Measurements from ENCODE around the gene IKZF4.
"Not testable (repeated sequence)": the region's sequence is repeated elsewhere in the genome, so short reads cannot be mapped to it uniquely, and the experiment has no call there.

Gene IKZF4

GRCh38 chr12:56001487-56002100 lies 19.2 kb upstream of the IKZF4 start:
- no peak overlapping the region for H3K4me2 ChIP-seq (ENCODE audit: low read depth, low read length, poor library complexity, severe bottlenecking)
- H3K4me3 ChIP-seq (ENCODE audit: insufficient read depth, low read length, poor library complexity, severe bottlenecking) = no peak overlapping the region
- TF ChIP-seq EZH2phosphoT487 (conservative IDR thresholded peaks at IDR 0.05; ENCODE audit: low read length) (no peak), CTCF (IDR thresholded peaks at IDR 0.05; ENCODE audit: insufficient read depth, low read length, poor library complexity, severe bottlenecking) (no peak)
- no peaks in the 10 kb centered on the region for H3K36me3 ChIP-seq (ENCODE audit: low read length)
- no peaks in the 10 kb centered on the region for H4K20me1 ChIP-seq (ENCODE audit: low read depth, low read length)
- no peaks in the 10 kb centered on the region for H3K79me2 ChIP-seq (ENCODE audit: insufficient read depth, low read length)
- H3K9me2 ChIP-seq (replicated peaks; ENCODE audit: insufficient read depth, low read length) = no peaks in the 10 kb centered on the region
- H3K9ac ChIP-seq (ENCODE audit: low read length) = no peak overlapping the region
- no peaks in the 10 kb centered on the region for H3F3A ChIP-seq (ENCODE audit: insufficient read depth)
- H3K9me3 ChIP-seq (ENCODE audit: insufficient read depth, low read length) = no peaks in the 10 kb centered on the region
- H3K27ac ChIP-seq (ENCODE audit: low read depth, low read length) = no peak overlapping the region
- H2AFZ ChIP-seq (ENCODE audit: low read depth, low read length, severe bottlenecking) = no peak overlapping the region
- H3K27me3 ChIP-seq (ENCODE audit: low read length) = no peaks in the 10 kb centered on the region

- H3K79me2 ChIP-seq (ENCODE audit: insufficient read depth, low read length); H3K9me2 ChIP-seq (replicated peaks; ENCODE audit: insufficient read depth, low read length); H3K27me3 ChIP-seq (ENCODE audit: low read length); H2AFZ ChIP-seq (ENCODE audit: low read depth, low read length, severe bottlenecking); H3K4me3 ChIP-seq (ENCODE audit: insufficient read depth, low read length, poor library complexity, severe bottlenecking); H3K4me2 ChIP-seq (ENCODE audit: low read depth, low read length, poor library complexity, severe bottlenecking); H3K9ac ChIP-seq (ENCODE audit: low read length); H3F3A ChIP-seq (ENCODE audit: insufficient read depth); H4K20me1 ChIP-seq (ENCODE audit: low read depth, low read length); H3K36me3 ChIP-seq (ENCODE audit: low read length); H3K27ac ChIP-seq (ENCODE audit: low read depth, low read length); H3K9me3 ChIP-seq (ENCODE audit: insufficient read depth, low read length): not testable (repeated sequence)
These were observed 17.5 kb upstream of the IKZF4 start for GRCh38 chr12:56003376-56003775.

DNA sequence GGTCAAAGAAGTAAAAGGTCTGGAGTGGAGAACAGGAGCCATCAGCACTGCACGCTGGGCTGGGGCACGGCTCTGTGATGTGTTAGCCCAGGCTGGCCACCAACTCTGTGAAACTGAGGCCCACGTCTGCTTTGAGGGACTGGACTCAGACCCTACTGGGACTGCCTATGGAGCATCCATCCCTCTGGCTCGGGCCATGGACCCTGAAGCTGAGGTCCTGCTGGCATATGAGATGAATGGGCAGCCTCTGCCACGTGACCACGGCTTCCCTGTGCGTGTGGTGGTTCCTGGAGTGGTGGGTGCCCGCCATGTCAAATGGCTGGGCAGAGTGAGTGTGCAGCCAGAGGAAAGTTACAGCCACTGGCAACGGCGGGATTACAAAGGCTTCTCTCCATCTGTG lies 16.6 kb upstream of the IKZF4 start:
- no peaks in the 10 kb centered on the region for H3K79me2 ChIP-seq (ENCODE audit: insufficient read depth, low read length)
- H3K9ac ChIP-seq (ENCODE audit: low read length) = no peak overlapping the region
- H3K9me2 ChIP-seq (replicated peaks; ENCODE audit: insufficient read depth, low read length) = no peaks in the 10 kb centered on the region
- H2AFZ ChIP-seq (ENCODE audit: low read depth, low read length, severe bottlenecking) = no peak overlapping the region
- no peak overlapping the region for H3K27ac ChIP-seq (ENCODE audit: low read depth, low read length)
- H3K4me2 ChIP-seq (ENCODE audit: low read depth, low read length, poor library complexity, severe bottlenecking) = no peak overlapping the region
- H3K4me3 ChIP-seq (ENCODE audit: insufficient read depth, low read length, poor library complexity, severe bottlenecking) = no peak overlapping the region
- no peaks in the 10 kb centered on the region for H3K36me3 ChIP-seq (ENCODE audit: low read length)
- H3F3A ChIP-seq (ENCODE audit: insufficient read depth) = no peaks in the 10 kb centered on the region
- no peaks in the 10 kb centered on the region for H4K20me1 ChIP-seq (ENCODE audit: low read depth, low read length)
- H3K9me3 ChIP-seq (ENCODE audit: insufficient read depth, low read length) = no peaks in the 10 kb centered on the region
- no peaks in the 10 kb centered on the region for H3K27me3 ChIP-seq (ENCODE audit: low read length)
- TF ChIP-seq CTCF (IDR thresholded peaks at IDR 0.05; ENCODE audit: insufficient read depth, low read length, poor library complexity, severe bottlenecking) (no peak), EZH2phosphoT487 (conservative IDR thresholded peaks at IDR 0.05; ENCODE audit: low read length) (no peak)

DNA sequence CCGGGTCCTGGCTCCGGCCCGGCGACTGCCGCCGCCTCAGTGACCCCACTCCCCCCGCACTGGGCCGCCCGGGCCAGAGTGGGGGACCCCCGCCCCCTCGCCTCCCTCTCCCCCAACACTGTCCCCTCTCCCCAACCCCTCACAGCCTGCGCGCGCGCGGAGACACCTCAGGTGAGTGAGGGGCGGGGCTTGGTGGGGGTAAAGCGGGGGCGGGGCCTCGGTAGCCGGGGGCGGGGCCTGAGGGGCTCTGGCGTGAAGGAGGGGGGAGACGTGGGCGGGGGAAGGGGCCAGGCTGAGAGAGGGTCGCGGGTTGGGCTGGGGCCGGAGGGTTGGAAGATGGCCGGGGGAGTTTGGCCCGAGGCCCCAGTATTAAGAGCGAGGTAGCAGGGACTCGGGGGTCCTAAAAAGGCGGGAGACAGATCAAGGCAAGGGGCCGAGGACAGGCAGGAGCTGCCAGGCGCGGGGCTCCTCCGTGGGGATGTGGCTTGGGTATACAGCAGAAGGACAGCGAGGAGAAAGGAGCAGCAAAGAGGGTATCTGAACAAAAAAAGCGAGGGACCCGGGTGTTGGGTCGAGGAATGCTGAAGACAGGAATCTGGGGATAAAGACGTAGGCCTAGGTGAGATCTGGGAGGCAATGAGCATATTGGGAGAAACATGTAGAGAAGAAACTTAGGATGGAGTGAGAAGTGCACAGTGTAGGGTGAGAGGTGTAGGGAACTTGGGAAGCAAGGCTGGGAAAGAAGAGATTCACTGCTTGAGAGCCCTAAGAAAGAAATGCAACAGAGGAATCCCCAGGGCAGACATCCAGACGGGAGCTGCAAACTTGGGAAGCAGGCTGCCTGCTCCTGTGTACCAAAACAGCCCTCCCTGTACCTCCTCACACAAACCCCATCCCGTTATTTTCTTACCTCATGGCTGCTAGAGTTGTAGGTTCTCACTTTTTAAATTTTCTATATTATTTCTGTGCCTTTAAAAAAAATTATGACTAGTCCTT lies 13.0 kb upstream of the IKZF4 start:
- Histone ChIP-seq H3K4me2 (ENCODE audit: low read depth, low read length, poor library complexity, severe bottlenecking) (peak overlapping the region; percentile 66), H3K79me2 (ENCODE audit: insufficient read depth, low read length) (no peaks in the 10 kb centered on the region), H3K9ac (ENCODE audit: low read length) (peak overlapping the region; percentile 61), H3K9me3 (ENCODE audit: insufficient read depth, low read length) (no peaks in the 10 kb centered on the region), H3K9me2 (replicated peaks; ENCODE audit: insufficient read depth, low read length) (no peaks in the 10 kb centered on the region), H3K36me3 (ENCODE audit: low read length) (no peaks in the 10 kb centered on the region), H3K27ac (ENCODE audit: low read depth, low read length) (no peak overlapping the region), H3K27me3 (ENCODE audit: low read length) (no peaks in the 10 kb centered on the region), H3F3A (ENCODE audit: insufficient read depth) (no peaks in the 10 kb centered on the region), H2AFZ (ENCODE audit: low read depth, low read length, severe bottlenecking) (peak overlapping the region; percentile 90), H3K4me3 (ENCODE audit: insufficient read depth, low read length, poor library complexity, severe bottlenecking) (peak overlapping the region; percentile 68), H4K20me1 (ENCODE audit: low read depth, low read length) (no peaks in the 10 kb centered on the region)
- TF ChIP-seq EZH2phosphoT487 (conservative IDR thresholded peaks at IDR 0.05; ENCODE audit: low read length) (no peak), CTCF (IDR thresholded peaks at IDR 0.05; ENCODE audit: insufficient read depth, low read length, poor library complexity, severe bottlenecking) (no peak)

Data from SU-DHL-6 (cell line).